BE2C (cell line): ENCODE results near the gene FFAR3.

ENCODE experiments used
- DNase-seq: peaks from one replicate; pipeline ENCODE4 v3.0.0-alpha.2; 2020
- H3K27me3 ChIP-seq: fragments of 250-450 bp; sonication (Bioruptor Pico); 2 replicates; pipeline ENCODE4 v1.5.1; 2020; ENCODE audit warnings: mild to moderate bottlenecking
- H3K36me3 ChIP-seq: fragments of 250-450 bp; sonication (Bioruptor Pico); 2 replicates; pipeline ENCODE4 v1.5.1; 2020; ENCODE audit warnings: mild to moderate bottlenecking
- H3K4me1 ChIP-seq: fragments of 250-450 bp; sonication (Bioruptor Pico); 2 replicates; pipeline ENCODE4 v1.5.1; 2020
- H3K4me3 ChIP-seq: 2 replicates; pipeline ENCODE4 v1.5.1; 2011; ENCODE audit warnings: low read depth, low read length
- H3K9me3 ChIP-seq: fragments of 250-450 bp; sonication (Bioruptor Pico); 2 replicates; pipeline ENCODE4 v1.5.1; 2020
- TF ChIP-seq, protein P1 (sequence below): IDR thresholded peaks from 2 replicates; pipeline ENCODE4 v1.5.1; 2012; ENCODE audit warnings: mild to moderate bottlenecking, low read depth, low read length

FFAR3 gene

GRCh38 chr19:35336166-35336955, 21.9 kb upstream of the FFAR3 start:
- TF ChIP-seq, protein P1, sequence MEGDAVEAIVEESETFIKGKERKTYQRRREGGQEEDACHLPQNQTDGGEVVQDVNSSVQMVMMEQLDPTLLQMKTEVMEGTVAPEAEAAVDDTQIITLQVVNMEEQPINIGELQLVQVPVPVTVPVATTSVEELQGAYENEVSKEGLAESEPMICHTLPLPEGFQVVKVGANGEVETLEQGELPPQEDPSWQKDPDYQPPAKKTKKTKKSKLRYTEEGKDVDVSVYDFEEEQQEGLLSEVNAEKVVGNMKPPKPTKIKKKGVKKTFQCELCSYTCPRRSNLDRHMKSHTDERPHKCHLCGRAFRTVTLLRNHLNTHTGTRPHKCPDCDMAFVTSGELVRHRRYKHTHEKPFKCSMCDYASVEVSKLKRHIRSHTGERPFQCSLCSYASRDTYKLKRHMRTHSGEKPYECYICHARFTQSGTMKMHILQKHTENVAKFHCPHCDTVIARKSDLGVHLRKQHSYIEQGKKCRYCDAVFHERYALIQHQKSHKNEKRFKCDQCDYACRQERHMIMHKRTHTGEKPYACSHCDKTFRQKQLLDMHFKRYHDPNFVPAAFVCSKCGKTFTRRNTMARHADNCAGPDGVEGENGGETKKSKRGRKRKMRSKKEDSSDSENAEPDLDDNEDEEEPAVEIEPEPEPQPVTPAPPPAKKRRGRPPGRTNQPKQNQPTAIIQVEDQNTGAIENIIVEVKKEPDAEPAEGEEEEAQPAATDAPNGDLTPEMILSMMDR = no peak
- no peaks in the 10 kb centered on the region for H3K4me1 ChIP-seq
- H3K9me3 ChIP-seq = no peaks in the 10 kb centered on the region
- no peak for DNase-seq
- no peak overlapping the region for H3K4me3 ChIP-seq
- no peaks in the 10 kb centered on the region for H3K36me3 ChIP-seq
- no peaks in the 10 kb centered on the region for H3K27me3 ChIP-seq

GRCh38 chr19:35337097-35337983, 20.9 kb upstream of the FFAR3 start:
- no peaks in the 10 kb centered on the region for H3K4me1 ChIP-seq
- H3K36me3 ChIP-seq = no peaks in the 10 kb centered on the region
- TF ChIP-seq, protein P1 = no peak
- H3K4me3 ChIP-seq = no peak overlapping the region
- H3K27me3 ChIP-seq = no peaks in the 10 kb centered on the region
- H3K9me3 ChIP-seq = no peaks in the 10 kb centered on the region
- no peak for DNase-seq

GRCh38 chr19:35337984-35338296, 20.3 kb upstream of the FFAR3 start:
- TF ChIP-seq, protein P1 = no peak
- no peak for DNase-seq
- H3K27me3 ChIP-seq = no peaks in the 10 kb centered on the region
- H3K36me3 ChIP-seq = no peaks in the 10 kb centered on the region
- no peaks in the 10 kb centered on the region for H3K4me1 ChIP-seq
- no peaks in the 10 kb centered on the region for H3K9me3 ChIP-seq
- no peak overlapping the region for H3K4me3 ChIP-seq

GRCh38 chr19:35340431-35340830, 17.8 kb upstream of the FFAR3 start:
- Histone ChIP-seq H3K4me3 (no peak overlapping the region), H3K27me3 (no peaks in the 10 kb centered on the region), H3K4me1 (no peaks in the 10 kb centered on the region), H3K36me3 (no peaks in the 10 kb centered on the region), H3K9me3 (no peaks in the 10 kb centered on the region)
- TF ChIP-seq, protein P1 = no peak
- DNase-seq = no peak

DNA sequence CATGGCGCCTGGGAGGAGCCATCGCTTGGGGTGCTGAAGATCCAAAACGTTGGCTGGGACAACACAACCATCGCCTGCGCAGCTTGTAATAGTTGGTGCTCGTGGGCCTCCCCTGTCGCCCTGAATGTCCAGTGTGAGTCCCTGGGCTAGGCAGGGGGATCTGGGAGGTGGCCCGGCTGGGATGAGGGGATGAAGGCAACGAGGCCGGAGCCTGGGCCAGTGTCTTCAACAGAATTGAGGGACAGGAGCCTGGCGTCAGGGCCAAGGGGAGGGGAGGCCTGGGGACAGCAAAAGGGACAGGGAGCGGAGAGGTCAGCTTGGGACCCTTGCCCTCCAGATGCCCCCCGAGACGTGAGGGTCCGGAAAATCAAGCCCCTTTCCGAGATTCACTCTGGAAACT, 17.3 kb upstream of the FFAR3 start:
- no peak overlapping the region for H3K4me3 ChIP-seq
- no peaks in the 10 kb centered on the region for H3K9me3 ChIP-seq
- TF ChIP-seq, protein P1 = no peak
- H3K27me3 ChIP-seq = no peaks in the 10 kb centered on the region
- no peaks in the 10 kb centered on the region for H3K36me3 ChIP-seq
- DNase-seq = no peak
- H3K4me1 ChIP-seq = no peaks in the 10 kb centered on the region
